Aorta (tissue), 5 donors: ENCODE data around the gene CCR9. TPM values are rescaled to one million over a fixed set of nuclear protein-coding genes. Genes with fewer than 3 reads are reported as not detected.
A peak's percentile ranks its signal among the peaks of the same experiment; 100 is the strongest.

ENCODE experiments used
- ATAC-seq: fragments of 200-7000 bp; cut with Tn5 transposase; one replicate; pipeline ENCODE4 v1.9.1; 2022; ENCODE audit warnings: moderate library complexity; ENCODE audit not compliant: low FRiP score
- DNase-seq, 2 donors: peaks; one replicate each; pipeline ENCODE4 v3.0.0-alpha.2; 2020
- H3K27ac ChIP-seq, 2 donors: one replicate each; pipeline ENCODE4 v1.5.1; 2013; ENCODE audit warnings: low read length in 2 of 2, mild to moderate bottlenecking in 2 of 2, moderate library complexity in 2 of 2, control low read depth in 1 of 2, inconsistent platforms in 1 of 2, low read depth in 1 of 2
- H3K27me3 ChIP-seq, 2 donors: one replicate each; pipeline ENCODE4 v1.6.1; 2013; ENCODE audit warnings: control low read depth in 1 of 2, low read length in 1 of 2, mild to moderate bottlenecking in 1 of 2, moderate library complexity in 1 of 2; ENCODE audit not compliant: insufficient read depth in 2 of 2, control insufficient read depth in 1 of 2
- H3K36me3 ChIP-seq, 2 donors: one replicate each; pipeline ENCODE4 v1.6.1; 2013; ENCODE audit warnings: control low read depth in 1 of 2, low read length in 1 of 2, mild to moderate bottlenecking in 1 of 2; ENCODE audit not compliant: insufficient read depth in 2 of 2, control insufficient read depth in 1 of 2
- H3K4me1 ChIP-seq, 2 donors: one replicate each; pipeline ENCODE4 v1.6.1; 2013; ENCODE audit warnings: low read length in 2 of 2, control low read depth in 1 of 2, mild to moderate bottlenecking in 1 of 2, moderate library complexity in 1 of 2; ENCODE audit not compliant: insufficient read depth in 2 of 2, control insufficient read depth in 1 of 2
- H3K4me3 ChIP-seq, 2 donors: one replicate each; pipeline ENCODE4 v1.5.1; 2013; ENCODE audit warnings: low read length in 2 of 2, control low read depth in 1 of 2, mild to moderate bottlenecking in 1 of 2
- H3K9me3 ChIP-seq: one replicate; pipeline ENCODE4 v1.6.1; 2013; ENCODE audit warnings: mild to moderate bottlenecking, low read length; ENCODE audit not compliant: control insufficient read depth
- WGBS, 2 donors: extraction: QIAGEN DNeasy Blood & Tissue Kit; methylation state at CpG; one replicate each; pipeline ENCODE4 v1.1.7; 2013; 5-methylcytosine and 5-hydroxymethylcytosine counted together
- intact Hi-C, 2 donors: fragments of 100-400 bp; cut with DNase I; formaldehyde crosslinking; loops; one replicate each; pipeline versions ENCODE4 v1.14.2 to v1.15.0; 2022
- polyA plus RNA-seq, 2 donors: library from polyadenylated mRNA; stranded (reverse); fragments of 200-250 nt; gene quantifications; one replicate each; pipeline ENCODE4 v1.2.3, GENCODE V29; 2013
- total RNA-seq, 2 donors: library from RNA; stranded (reverse); fragmentation: NEBNext Ultra II Directional; extraction: Animal tissue kit (Norgen Biotek cat#: 25700); gene quantifications; one replicate each; pipeline ENCODE4 v1.2.1, GENCODE V29; 2021
- donor health status: healthy with polysubstance abuse.
- donor health status: Bipolar disorder and iron deficiency.
- donor health status: DM: no; HTN: no; CAD: no.
- donor health status: DM: no; HTN: no; CAD: no.
- donor health status: DM: yes; HTN: yes; CAD: no.

The CCR9 gene
- total and polyA plus RNA-seq, 4 donors = 0.25 TPM; not detected in 3

- Histone ChIP-seq H3K27ac (no peak overlapping the region), H3K4me3 (no peak overlapping the region), H3K9me3 (no peaks in the 10 kb centered on the region), H3K4me1 (no peaks in the 10 kb centered on the region), H3K27me3 (no peaks in the 10 kb centered on the region), H3K36me3 (peaks cover 0 to under 1% of the 10 kb centered on the region in 2 donors)
- no peak for ATAC-seq
- no peak for DNase-seq
- intact Hi-C loops = loop anchor here in 1 of 2 donors (10.0 kb wide), 1 partner anchor 135 kb away; no protein-coding TSS in a partner anchor
- 89 to 92% methylated on average over 6 of the region's 6 CpGs for WGBS, 2 donors
Measured at GRCh38 chr3:45909542-45909941, 23.2 kb downstream of the CCR9 start.

GRCh38 chr3:45910892-45911291 lies 24.5 kb downstream of the CCR9 start:
- Histone ChIP-seq H3K4me3 (no peak overlapping the region), H3K36me3 (no peaks in the 10 kb centered on the region), H3K9me3 (no peaks in the 10 kb centered on the region), H3K4me1 (no peaks in the 10 kb centered on the region), H3K27me3 (no peaks in the 10 kb centered on the region), H3K27ac (no peak overlapping the region)
- 68% methylated on average over 4 of the region's 4 CpGs for WGBS, 2 donors
- DNase-seq (no peak), ATAC-seq (no peak)
- intact Hi-C loops = no loop called here

- no peak for DNase-seq
- no peaks in the 10 kb centered on the region for H3K4me1 ChIP-seq
- WGBS, 2 donors = 94% methylated on average over 11 of the region's 11 CpGs
- ATAC-seq = no peak
- intact Hi-C loops = no loop called here
- no peaks in the 10 kb centered on the region for H3K9me3 ChIP-seq
- no peak overlapping the region for H3K4me3 ChIP-seq
- no peak overlapping the region for H3K27ac ChIP-seq
- H3K36me3 ChIP-seq = no peaks in the 10 kb centered on the region
- H3K27me3 ChIP-seq = no peaks in the 10 kb centered on the region
Measured at GRCh38 chr3:45911511-45912226, 25.3 kb downstream of the CCR9 start.

GRCh38 chr3:45912435-45912834 lies 26.1 kb downstream of the CCR9 start:
- Histone ChIP-seq H3K36me3 (no peaks in the 10 kb centered on the region), H3K4me3 (no peak overlapping the region), H3K27me3 (no peaks in the 10 kb centered on the region), H3K27ac (no peak overlapping the region), H3K4me1 (no peaks in the 10 kb centered on the region), H3K9me3 (no peaks in the 10 kb centered on the region)
- ATAC-seq (no peak), DNase-seq (no peak)
- intact Hi-C loops = no loop called here
- WGBS, 2 donors = 90% methylated on average over 6 of the region's 6 CpGs

GRCh38 chr3:45914362-45915058 lies 28.2 kb downstream of the CCR9 start:
- WGBS, 2 donors = 89 to 91% methylated on average over 7 of the region's 7 CpGs
- no peak for DNase-seq

GRCh38 chr3:45915059-45915439 lies 28.7 kb downstream of the CCR9 start:
- H3K4me1 ChIP-seq = no peaks in the 10 kb centered on the region
- H3K4me3 ChIP-seq = no peak overlapping the region
- intact Hi-C loops = no loop called here
- H3K27ac ChIP-seq = no peak overlapping the region
- DNase-seq (no peak), ATAC-seq (no peak)
- 90 to 91% methylated on average over 9 of the region's 9 CpGs for WGBS, 2 donors
- peaks cover 0 to 3% of the 10 kb centered on the region in 2 donors for H3K36me3 ChIP-seq
- no peaks in the 10 kb centered on the region for H3K27me3 ChIP-seq
- no peaks in the 10 kb centered on the region for H3K9me3 ChIP-seq

More at GRCh38 chr3:45914362-45915058, 28.2 kb downstream of the CCR9 start:
- Histone ChIP-seq H3K4me3 (no peak overlapping the region), H3K27ac (no peak overlapping the region), H3K4me1 (no peaks in the 10 kb centered on the region), H3K36me3 (peaks cover 0 to 3% of the 10 kb centered on the region in 2 donors), H3K27me3 (no peaks in the 10 kb centered on the region), H3K9me3 (no peaks in the 10 kb centered on the region)
- intact Hi-C loops = no loop called here
- ATAC-seq = no peak

- Histone ChIP-seq H3K4me3 (no peak overlapping the region), H3K9me3 (no peaks in the 10 kb centered on the region), H3K36me3 (peaks cover 0 to 3% of the 10 kb centered on the region in 2 donors), H3K27me3 (no peaks in the 10 kb centered on the region), H3K27ac (no peak overlapping the region), H3K4me1 (no peaks in the 10 kb centered on the region)
- ATAC-seq (no peak), DNase-seq (no peak)
- WGBS, 2 donors = 49 to 53% methylated on average over 13 of the region's 13 CpGs
- intact Hi-C loops = no loop called here
Measured at GRCh38 chr3:45915518-45916231, 29.3 kb downstream of the CCR9 start.

GRCh38 chr3:45917146-45917898 lies 31.0 kb downstream of the CCR9 start:
- WGBS, 2 donors = 68 to 75% methylated on average over 6 of the region's 6 CpGs
- peak; percentile 17 for ATAC-seq
- intact Hi-C loops = no loop called here

More at GRCh38 chr3:45917146-45917898, 31.0 kb downstream of the CCR9 start:
- Histone ChIP-seq H3K4me1 (no peaks in the 10 kb centered on the region), H3K27me3 (no peaks in the 10 kb centered on the region), H3K27ac (no peak overlapping the region), H3K36me3 (peaks cover 3 to 13% of the 10 kb centered on the region in 2 donors), H3K4me3 (no peak overlapping the region), H3K9me3 (no peaks in the 10 kb centered on the region)
- DNase-seq = no peak
